Neutrophil (primary cell): ENCODE results near the gene SLC25A41.

Experiments used
- H3K27ac ChIP-seq: fragments of 200-600 bp; sonication (generic); 2 replicates; pipeline ENCODE4 v1.5.1; 2016; ENCODE audit warnings: mild to moderate bottlenecking, moderate library complexity
- H3K27me3 ChIP-seq: fragments of 200-600 bp; sonication (generic); 2 replicates; pipeline ENCODE4 v1.6.0; 2016; ENCODE audit warnings: mild to moderate bottlenecking
- H3K36me3 ChIP-seq: fragments of 200-600 bp; sonication (generic); 2 replicates; pipeline ENCODE4 v1.5.1; 2017
- H3K4me1 ChIP-seq, 2 experiments: fragments of 200-600 bp in 1 of 2; sonication (generic) in 1 of 2; 1 replicate in 1 of 2; 2 replicates in 1 of 2; pipeline versions ENCODE4 v1.5.1 to v1.6.1; 2013 to 2016; ENCODE audit warnings: low read depth in 1 of 2, low read length in 1 of 2, mild to moderate bottlenecking in 1 of 2, moderate library complexity in 1 of 2; ENCODE audit not compliant: control insufficient read depth in 1 of 2, insufficient read depth in 1 of 2
- H3K4me3 ChIP-seq, 2 experiments: fragments of 200-600 bp in 1 of 2; sonication (generic) in 1 of 2; 1 replicate in 1 of 2; 2 replicates in 1 of 2; pipeline ENCODE4 v1.5.1; 2013 to 2016; ENCODE audit warnings: low read depth in 1 of 2, low read length in 1 of 2, mild to moderate bottlenecking in 1 of 2, moderate library complexity in 1 of 2
- H3K9me3 ChIP-seq: fragments of 200-600 bp; sonication (generic); 2 replicates; pipeline ENCODE4 v1.5.1; 2016
- CTCF ChIP-seq: fragments of 200-600 bp; sonication (generic); IDR thresholded peaks from 2 replicates; pipeline ENCODE4 v1.5.1; 2016; ENCODE audit warnings: antibody characterized with exemption

SLC25A41 gene

GRCh38 chr19:6433663-6434062 is at the start of gene SLC25A41:
Gene SLC25A41 (minus strand): TSS chr19:6433763. CDS start chr19:6433693, 70 bp downstream.
- H3K4me1 ChIP-seq, result peaks cover 5 to 6% of the 10 kb centered on the region in 2 experiments
- H3K4me3 ChIP-seq, result no peak within 1 kb of the TSS
- no peaks in the 10 kb centered on the region for H3K36me3 ChIP-seq
- H3K27ac ChIP-seq, result no peak within 1 kb of the TSS
- no peak for TF ChIP-seq CTCF
- peaks cover 3% of the 10 kb centered on the region for H3K27me3 ChIP-seq
- no peaks in the 10 kb centered on the region for H3K9me3 ChIP-seq

- peaks cover 14% of the 10 kb centered on the region for H3K36me3 ChIP-seq
- H3K4me1 ChIP-seq, result peaks cover 19 to 21% of the 10 kb centered on the region in 2 experiments
- no peak overlapping the region for H3K27ac ChIP-seq
- H3K9me3 ChIP-seq, result no peaks in the 10 kb centered on the region
- no peak overlapping the region for H3K4me3 ChIP-seq
- H3K27me3 ChIP-seq, result no peaks in the 10 kb centered on the region
- TF ChIP-seq CTCF, result no peak
Observed at GRCh38 chr19:6483235-6483634, 49.7 kb upstream of the SLC25A41 start.

GRCh38 chr19:6482343-6482686 is 48.8 kb upstream of the SLC25A41 start:
- H3K4me3 ChIP-seq, result peak overlapping the region; percentile 69 to 91
- peaks cover 19 to 21% of the 10 kb centered on the region in 2 experiments for H3K4me1 ChIP-seq
- H3K36me3 ChIP-seq, result peaks cover 18% of the 10 kb centered on the region
- H3K27me3 ChIP-seq, result no peaks in the 10 kb centered on the region
- H3K9me3 ChIP-seq, result no peaks in the 10 kb centered on the region
- H3K27ac ChIP-seq, result peak overlapping the region; percentile 91
- TF ChIP-seq CTCF, result no peak

- Histone ChIP-seq H3K4me1 (peaks cover 19 to 21% of the 10 kb centered on the region in 2 experiments), H3K27ac (peak within 1 kb of the TSS; percentile 91), H3K9me3 (no peaks in the 10 kb centered on the region), H3K4me3 (peak within 1 kb of the TSS; percentile 69 to 91), H3K36me3 (peaks cover 23% of the 10 kb centered on the region), H3K27me3 (no peaks in the 10 kb centered on the region)
- TF ChIP-seq CTCF, result peak; percentile 57
Observed at GRCh38 chr19:6481541-6482342, 48.2 kb upstream of the SLC25A41 start, which contains the start of gene DENND1C. Gene DENND1C (minus strand): TSS chr19:6481787. CDS start chr19:6481695, 92 bp downstream.

GRCh38 chr19:6480848-6481415 is 47.4 kb upstream of the SLC25A41 start:
- peak overlapping the region; percentile 69 to 91 for H3K4me3 ChIP-seq
- H3K27ac ChIP-seq, result peak overlapping the region; percentile 91
- no peaks in the 10 kb centered on the region for H3K27me3 ChIP-seq
- no peaks in the 10 kb centered on the region for H3K9me3 ChIP-seq
- peaks cover 19 to 21% of the 10 kb centered on the region in 2 experiments for H3K4me1 ChIP-seq
- TF ChIP-seq CTCF, result no peak
- peaks cover 31% of the 10 kb centered on the region for H3K36me3 ChIP-seq
